T-helper 2 cell treated with Interferon-gamma antibody and Interleukin-4, amounts not matched to agents 5 μg/mL and 100 μg/mL, for 36 hours (primary cell): ENCODE data around the gene SH2D3A.

Experiments used
- DNase-seq: peaks from one replicate; pipeline ENCODE4 v3.0.0; 2021; ENCODE audit warnings: low spot score
- H3K27ac Mint-ChIP-seq: one replicate; pipeline ENCODE4 v1.8.0; 2021; ENCODE audit warnings: mild to moderate bottlenecking, mixed read lengths
- H3K27me3 Mint-ChIP-seq: one replicate; pipeline ENCODE4 v1.8.0; 2021; ENCODE audit warnings: low read depth, mixed read lengths
- H3K36me3 Mint-ChIP-seq: one replicate; pipeline ENCODE4 v1.8.0; 2021; ENCODE audit warnings: low read depth, mixed read lengths
- H3K4me1 Mint-ChIP-seq: one replicate; pipeline ENCODE4 v1.8.0; 2021; ENCODE audit warnings: low read depth, mixed read lengths
- H3K4me3 Mint-ChIP-seq: one replicate; pipeline ENCODE4 v1.8.0; 2022; ENCODE audit warnings: mild to moderate bottlenecking, moderate library complexity, mixed read lengths
- H3K9me3 Mint-ChIP-seq: one replicate; pipeline ENCODE4 v1.8.0; 2021; ENCODE audit warnings: mixed read lengths

The SH2D3A gene

GRCh38 chr19:6733338-6734095, 33.7 kb downstream of the SH2D3A start:
- Mint-ChIP-seq H3K4me3 (no peak overlapping the region), H3K9me3 (no peaks in the 10 kb centered on the region), H3K36me3 (peaks cover 22% of the 10 kb centered on the region), H3K27me3 (no peaks in the 10 kb centered on the region), H3K27ac (no peak overlapping the region), H3K4me1 (peaks cover 18% of the 10 kb centered on the region)
- DNase-seq, result no peak

GRCh38 chr19:6732803-6733337, 34.4 kb downstream of the SH2D3A start:
- Mint-ChIP-seq H3K4me3 (no peak overlapping the region), H3K27me3 (no peaks in the 10 kb centered on the region)

DNA sequence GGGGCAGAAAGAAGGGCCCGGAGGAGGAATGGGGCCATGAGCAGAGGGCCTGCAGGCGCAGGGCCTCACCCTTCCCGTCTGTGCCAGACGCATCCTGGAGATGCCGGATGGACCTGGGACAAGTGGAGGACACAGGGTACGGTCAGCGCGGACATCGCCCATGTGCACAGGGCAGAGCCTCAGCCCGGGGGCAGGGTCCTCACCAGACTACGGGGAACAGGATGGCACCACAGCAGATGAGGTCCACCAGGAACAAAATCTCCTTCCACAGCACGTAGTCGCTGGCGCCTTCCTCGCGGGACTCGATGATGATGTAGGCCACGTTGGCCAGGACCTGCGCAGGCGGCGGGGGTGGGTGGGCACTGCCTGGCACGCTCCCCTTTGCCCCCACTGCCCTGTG, 35.4 kb downstream of the SH2D3A start:
- H3K4me3 Mint-ChIP-seq, result no peak overlapping the region
- H3K9me3 Mint-ChIP-seq, result no peaks in the 10 kb centered on the region
- DNase-seq, result no peak
- H3K27me3 Mint-ChIP-seq, result no peaks in the 10 kb centered on the region
- H3K36me3 Mint-ChIP-seq, result peaks cover 22% of the 10 kb centered on the region
- peaks cover 9% of the 10 kb centered on the region for H3K4me1 Mint-ChIP-seq
- no peak overlapping the region for H3K27ac Mint-ChIP-seq

More at GRCh38 chr19:6732803-6733337, 34.4 kb downstream of the SH2D3A start:
- H3K4me1 Mint-ChIP-seq, result peaks cover 11% of the 10 kb centered on the region
- no peaks in the 10 kb centered on the region for H3K9me3 Mint-ChIP-seq
- H3K36me3 Mint-ChIP-seq, result peaks cover 22% of the 10 kb centered on the region
- no peak for DNase-seq
- no peak overlapping the region for H3K27ac Mint-ChIP-seq

GRCh38 chr19:6730941-6731670, 36.1 kb downstream of the SH2D3A start:
- Mint-ChIP-seq H3K9me3 (no peaks in the 10 kb centered on the region), H3K27ac (no peak overlapping the region), H3K4me1 (peaks cover 5% of the 10 kb centered on the region), H3K27me3 (no peaks in the 10 kb centered on the region), H3K4me3 (no peak overlapping the region), H3K36me3 (peaks cover 19% of the 10 kb centered on the region)
- DNase-seq, result no peak

DNA sequence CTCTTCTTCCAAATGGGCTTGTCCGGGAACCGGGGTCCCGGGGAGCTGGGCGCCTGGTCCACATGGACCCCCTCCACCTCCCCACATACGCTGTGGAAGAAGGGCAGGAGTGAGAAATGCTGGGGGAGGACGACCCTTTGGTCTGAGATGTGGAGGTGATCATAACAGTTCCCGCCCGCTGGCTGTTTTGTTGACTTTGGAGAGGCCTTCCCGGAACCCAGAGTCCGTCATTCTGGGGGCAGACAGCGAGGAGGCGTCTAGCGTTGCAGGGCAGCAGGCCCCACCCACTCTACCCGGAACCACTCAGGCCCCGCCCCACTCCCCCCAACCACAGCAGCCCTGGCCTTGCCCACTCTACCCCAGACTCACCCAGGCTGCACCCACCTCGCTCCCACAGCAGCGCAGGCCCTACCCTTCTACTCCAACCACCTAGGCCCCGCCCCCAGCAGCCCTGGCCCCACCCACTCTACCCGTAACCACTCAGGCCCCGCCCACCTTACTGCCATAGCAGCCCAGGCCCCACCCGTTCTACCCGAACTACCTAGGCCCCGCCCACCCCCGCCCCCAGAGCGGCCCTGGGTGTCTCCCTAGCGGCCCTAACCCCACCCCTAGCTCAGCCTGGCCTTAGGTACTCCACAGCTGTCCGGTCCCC, 37.0 kb downstream of the SH2D3A start:
- DNase-seq, result no peak
- no peaks in the 10 kb centered on the region for H3K27me3 Mint-ChIP-seq
- H3K9me3 Mint-ChIP-seq, result no peaks in the 10 kb centered on the region
- H3K4me3 Mint-ChIP-seq, result no peak overlapping the region
- peaks cover 17% of the 10 kb centered on the region for H3K36me3 Mint-ChIP-seq
- peaks cover 3% of the 10 kb centered on the region for H3K4me1 Mint-ChIP-seq
- peak overlapping the region; percentile 20 for H3K27ac Mint-ChIP-seq

- H3K27me3 Mint-ChIP-seq, result no peaks in the 10 kb centered on the region
- no peak overlapping the region for H3K27ac Mint-ChIP-seq
- H3K4me1 Mint-ChIP-seq, result peaks cover 3% of the 10 kb centered on the region
- no peak for DNase-seq
- no peaks in the 10 kb centered on the region for H3K9me3 Mint-ChIP-seq
- peaks cover 17% of the 10 kb centered on the region for H3K36me3 Mint-ChIP-seq
- no peak overlapping the region for H3K4me3 Mint-ChIP-seq
These were observed 37.6 kb downstream of the SH2D3A start for GRCh38 chr19:6729573-6730152.

GRCh38 chr19:6728346-6728745, 38.9 kb downstream of the SH2D3A start:
- no peak overlapping the region for H3K27ac Mint-ChIP-seq
- H3K27me3 Mint-ChIP-seq, result no peaks in the 10 kb centered on the region
- DNase-seq, result no peak
- H3K36me3 Mint-ChIP-seq, result peaks cover 15% of the 10 kb centered on the region
- no peak overlapping the region for H3K4me3 Mint-ChIP-seq
- H3K9me3 Mint-ChIP-seq, result no peaks in the 10 kb centered on the region
- peaks cover 3% of the 10 kb centered on the region for H3K4me1 Mint-ChIP-seq

DNA sequence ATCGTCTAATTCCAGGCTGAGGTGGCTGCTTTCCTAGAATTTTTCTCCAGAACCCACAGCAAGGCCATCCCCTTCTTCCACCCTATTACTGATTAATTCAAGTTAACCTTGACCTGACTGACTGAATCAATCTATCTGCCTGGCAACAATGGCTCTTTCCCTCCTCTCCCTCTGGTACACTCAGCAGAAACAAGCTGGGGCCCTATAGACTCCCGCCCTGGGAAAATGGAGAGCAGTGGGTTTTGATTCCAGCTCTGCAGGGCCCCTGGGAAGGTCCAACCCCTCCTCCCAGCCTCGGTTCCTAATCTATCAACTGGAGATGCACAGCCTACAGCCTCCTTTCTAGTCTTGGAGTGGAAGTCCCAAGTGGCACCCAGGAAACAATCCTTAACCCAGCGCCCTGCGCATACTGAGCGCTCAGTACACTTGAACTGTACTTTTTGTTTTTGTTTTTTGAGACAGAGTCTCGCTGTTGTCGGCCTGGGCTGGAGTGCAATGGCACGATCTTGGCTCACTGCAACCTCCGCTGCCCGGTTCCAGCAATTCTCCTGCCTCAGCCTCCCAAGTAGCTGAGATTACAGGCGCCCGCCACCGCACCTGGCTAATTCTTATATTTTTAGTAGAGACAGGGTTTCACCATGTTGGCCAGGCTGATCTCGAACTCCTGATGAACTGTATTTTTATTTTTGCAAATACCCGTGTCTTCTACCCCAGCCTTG, 41.6 kb downstream of the SH2D3A start:
- no peaks in the 10 kb centered on the region for H3K27me3 Mint-ChIP-seq

DNA sequence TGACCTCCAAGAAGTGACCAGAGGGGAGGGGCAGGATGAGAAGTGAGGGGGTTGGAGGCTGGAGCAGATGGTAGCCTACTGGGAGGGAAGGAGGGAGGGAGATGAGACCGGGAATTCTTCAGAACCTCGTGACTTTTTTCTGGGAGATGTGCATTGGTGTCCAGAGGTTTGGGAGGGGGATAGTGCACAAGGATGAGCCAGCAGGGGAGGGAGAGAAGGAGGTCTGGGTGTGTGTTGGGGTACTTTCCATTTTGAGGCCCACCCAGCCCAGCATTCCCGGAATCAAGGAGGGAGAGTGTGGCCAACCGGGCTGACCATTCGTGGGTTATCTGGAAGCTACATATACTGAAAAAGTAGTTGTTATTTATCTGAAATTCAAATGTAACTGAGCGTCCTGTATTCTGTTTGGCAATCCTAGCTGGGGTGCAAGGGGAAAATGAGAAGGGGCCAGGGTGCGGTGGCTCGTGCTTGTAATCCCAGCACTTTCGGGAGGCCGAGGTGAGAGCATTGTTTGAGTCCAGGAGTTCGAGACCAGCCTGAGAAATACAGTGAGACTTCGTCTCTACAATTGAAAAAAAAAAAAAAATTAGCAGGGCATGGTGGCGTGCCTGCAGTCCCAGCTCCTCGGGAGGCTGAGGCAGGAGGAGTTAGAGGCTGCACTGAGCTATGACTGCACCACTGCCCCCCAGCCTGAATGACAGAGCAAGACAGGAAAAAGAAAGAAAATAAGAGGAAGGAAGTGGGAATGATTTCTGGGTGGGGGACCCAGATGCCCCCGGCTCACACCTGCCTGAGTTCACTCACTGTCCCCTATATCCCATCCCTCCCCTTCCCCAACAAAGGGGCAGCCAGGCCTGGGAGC, 42.4 kb downstream of the SH2D3A start:
- Mint-ChIP-seq H3K27ac (no peak overlapping the region), H3K4me1 (peaks cover 8% of the 10 kb centered on the region), H3K36me3 (peaks cover 5% of the 10 kb centered on the region), H3K4me3 (no peak overlapping the region), H3K9me3 (no peaks in the 10 kb centered on the region), H3K27me3 (no peaks in the 10 kb centered on the region)
- no peak for DNase-seq

More for the DNA sequence above, 41.6 kb downstream of the SH2D3A start:
- H3K27ac Mint-ChIP-seq, result no peak overlapping the region
- peaks cover 7% of the 10 kb centered on the region for H3K4me1 Mint-ChIP-seq
- H3K36me3 Mint-ChIP-seq, result peaks cover 6% of the 10 kb centered on the region
- no peak for DNase-seq
- H3K4me3 Mint-ChIP-seq, result no peak overlapping the region
- H3K9me3 Mint-ChIP-seq, result no peaks in the 10 kb centered on the region

GRCh38 chr19:6723738-6724137, 43.5 kb downstream of the SH2D3A start:
- peaks cover 12% of the 10 kb centered on the region for H3K4me1 Mint-ChIP-seq
- no peaks in the 10 kb centered on the region for H3K27me3 Mint-ChIP-seq
- no peak overlapping the region for H3K4me3 Mint-ChIP-seq
- peak overlapping the region; percentile 56 for H3K27ac Mint-ChIP-seq
- no peaks in the 10 kb centered on the region for H3K36me3 Mint-ChIP-seq
- DNase-seq, result no peak
- no peaks in the 10 kb centered on the region for H3K9me3 Mint-ChIP-seq

DNA sequence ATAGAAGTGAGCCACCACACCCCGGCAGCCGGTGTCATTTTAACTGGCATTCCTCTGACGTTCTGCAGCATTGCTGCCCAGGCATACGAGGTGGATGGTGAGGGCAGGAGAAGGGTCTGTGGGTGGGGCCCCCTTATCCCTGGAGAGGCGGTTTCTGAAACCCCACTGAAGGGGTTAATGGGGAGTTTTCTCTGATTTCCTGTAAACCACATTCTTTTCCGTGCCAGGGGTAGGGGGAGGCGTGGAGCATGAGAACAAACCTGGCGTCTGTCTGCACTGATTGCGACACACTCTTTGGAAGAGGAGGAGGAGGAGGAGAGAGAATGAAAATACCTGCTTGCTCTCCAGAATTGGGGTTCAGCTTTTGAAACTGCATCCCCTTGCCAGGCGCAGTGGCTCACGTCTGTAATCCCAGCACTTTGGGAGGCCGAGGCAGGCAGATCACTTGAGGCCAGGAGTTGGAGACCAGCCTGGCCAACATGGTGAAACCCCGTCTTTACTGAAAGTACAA, 44.1 kb downstream of the SH2D3A start:
- H3K4me3 Mint-ChIP-seq, result no peak overlapping the region
- no peaks in the 10 kb centered on the region for H3K36me3 Mint-ChIP-seq
- H3K4me1 Mint-ChIP-seq, result peaks cover 12% of the 10 kb centered on the region
- no peaks in the 10 kb centered on the region for H3K9me3 Mint-ChIP-seq
- no peaks in the 10 kb centered on the region for H3K27me3 Mint-ChIP-seq
- no peak for DNase-seq
- no peak overlapping the region for H3K27ac Mint-ChIP-seq

DNA sequence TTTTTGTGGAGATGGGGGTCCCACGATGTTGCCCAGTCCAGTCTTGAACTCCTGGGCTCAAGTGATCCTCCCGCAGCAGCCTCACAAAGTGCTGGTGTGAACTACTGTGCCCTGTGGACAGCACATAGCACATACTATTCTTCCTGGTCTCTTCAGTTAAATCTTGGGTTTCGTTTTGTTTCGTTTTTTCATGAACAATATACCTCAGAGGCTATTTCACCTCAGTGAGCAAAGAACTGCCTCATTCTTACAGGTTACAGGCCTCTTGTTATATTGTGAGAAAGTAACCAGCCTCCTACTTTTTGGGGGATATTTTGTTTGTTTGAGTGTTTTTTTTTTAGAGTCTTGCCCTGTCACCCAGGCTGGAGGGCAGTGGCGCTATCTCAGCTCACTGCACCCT, 45.5 kb downstream of the SH2D3A start:
- DNase-seq, result no peak
- peaks cover 15% of the 10 kb centered on the region for H3K4me1 Mint-ChIP-seq
- H3K36me3 Mint-ChIP-seq, result no peaks in the 10 kb centered on the region
- H3K9me3 Mint-ChIP-seq, result no peaks in the 10 kb centered on the region
- no peak overlapping the region for H3K27ac Mint-ChIP-seq
- H3K27me3 Mint-ChIP-seq, result peaks cover under 1% of the 10 kb centered on the region
- no peak overlapping the region for H3K4me3 Mint-ChIP-seq
